Measurements from ENCODE around the gene PPFIA1. TPM values are rescaled to one million over a fixed set of nuclear protein-coding genes. Genes with fewer than 3 reads are reported as not detected.

Gene PPFIA1
- total RNA-seq, 1 experiment from 2014 or later, result 75.1 TPM

- Mint-ChIP-seq H3K27ac (peak overlapping the region; percentile 19; the same call in 1 of the 2 replicates), H3K27me3 (ENCODE audit: low read depth) (no peaks in the 10 kb centered on the region), H3K36me3 (peaks cover 86% of the 10 kb centered on the region), H3K9me3 (no peaks in the 10 kb centered on the region), H3K4me1 (no peaks in the 10 kb centered on the region), H3K4me3 (no peak overlapping the region)
- CTCF ChIA-PET, result no interaction called here
- no peak for DNase-seq (ENCODE audit: low spot score)
- POLR2A ChIA-PET, result no interaction called here
- TF ChIP-seq SMAD3 (CRISPR knock-in tag; IDR thresholded peaks at IDR 0.05; ENCODE audit: borderline replicate concordance) (no peak), PREB (CRISPR knock-in tag; IDR thresholded peaks at IDR 0.05; ENCODE audit: borderline replicate concordance) (no peak), ZNF281 (CRISPR knock-in tag; IDR thresholded peaks at IDR 0.05) (no peak), AFF4 (CRISPR knock-in tag; IDR thresholded peaks at IDR 0.05; ENCODE audit: borderline replicate concordance) (no peak), GABPB1 (CRISPR knock-in tag; IDR thresholded peaks at IDR 0.05) (no peak), ZNF425 (CRISPR knock-in tag; conservative IDR thresholded peaks at IDR 0.05) (no peak), NFE2L1 (CRISPR knock-in tag; IDR thresholded peaks at IDR 0.05) (no peak), NFATC4 (CRISPR knock-in tag; IDR thresholded peaks at IDR 0.05) (no peak), TP53 (CRISPR knock-in tag; IDR thresholded peaks at IDR 0.05) (no peak), JUN (CRISPR knock-in tag; IDR thresholded peaks at IDR 0.05) (no peak)
- no peak for ATAC-seq
These were observed 89.1 kb downstream of the PPFIA1 start for GRCh38 chr11:70359451-70360205.

GRCh38 chr11:70360211-70360610 is 89.7 kb downstream of the PPFIA1 start:
- Mint-ChIP-seq H3K4me3 (no peak overlapping the region), H3K27me3 (ENCODE audit: low read depth) (no peaks in the 10 kb centered on the region), H3K4me1 (no peaks in the 10 kb centered on the region), H3K27ac (0 out of 2 replicates have a peak overlapping the region, but pooled peaks have one; percentile 41), H3K9me3 (no peaks in the 10 kb centered on the region), H3K36me3 (peaks cover 86% of the 10 kb centered on the region)
- POLR2A ChIA-PET, result no interaction called here
- TF ChIP-seq ARID4B (CRISPR knock-in tag; IDR thresholded peaks at IDR 0.05; ENCODE audit: borderline replicate concordance), result no peak
- TF ChIP-seq MXD4 (CRISPR knock-in tag; IDR thresholded peaks at IDR 0.05; ENCODE audit: borderline replicate concordance), result no peak
- TF ChIP-seq ESRRA (CRISPR knock-in tag; IDR thresholded peaks at IDR 0.05; ENCODE audit: borderline replicate concordance), result no peak
- no peak for TF ChIP-seq KAT7 (CRISPR knock-in tag; IDR thresholded peaks at IDR 0.05; ENCODE audit: borderline replicate concordance)
- no peak for TF ChIP-seq TEAD4 (CRISPR knock-in tag; IDR thresholded peaks at IDR 0.05)
- TF ChIP-seq RORB (CRISPR knock-in tag; IDR thresholded peaks at IDR 0.05), result no peak
- no peak for TF ChIP-seq NR1H2 (CRISPR knock-in tag; IDR thresholded peaks at IDR 0.05)
- TF ChIP-seq ATF1 (CRISPR knock-in tag; IDR thresholded peaks at IDR 0.05), result no peak
- CTCF ChIA-PET, result no interaction called here
- ATAC-seq, result no peak
- no peak for DNase-seq (ENCODE audit: low spot score)

All from WTC11 (cell line).